H1 (cell line): ENCODE results near the gene CTSL. TPM values are rescaled to one million over a fixed set of nuclear protein-coding genes. Genes with fewer than 3 reads are reported as not detected.

Experiments used
- CTCF ChIA-PET: fragments of 300-600 bp; sonication (Branson Sonifier 250); formaldehyde crosslinking; loops from one replicate; lab custom pipeline; 2021; ENCODE audit not compliant: partially characterized antibody; lab: Charles Lee
- POLR2A ChIA-PET: fragments of 300-600 bp; sonication (Branson Sonifier 250); formaldehyde crosslinking; loops from one replicate; lab custom pipeline; 2021; ENCODE audit warnings: inconsistent platforms; ENCODE audit not compliant: partially characterized antibody; lab: Charles Lee
- DNase-seq, 2 experiments: peaks; one replicate each; pipeline versions ENCODE4 v3.0.0 to v3.0.0-alpha.2; 2010 to 2022; ENCODE audit warnings: low spot score in 2 of 2, low read depth in 1 of 2, mixed read lengths in 1 of 2
- FAIRE-seq: peaks from 2 replicates; lab custom pipeline; 2011; peaks lifted over from hg19 to GRCh38; lab: Jason Lieb, UNC
- H2AFZ ChIP-seq: 2 replicates; pipeline ENCODE4 v1.8.1; 2012; ENCODE audit warnings: low read length, inconsistent platforms
- H2AK5ac ChIP-seq: 2 replicates; pipeline ENCODE4 v1.6.1; 2013; ENCODE audit warnings: low read depth, low read length
- H2BK120ac ChIP-seq: replicated peaks from 2 replicates; pipeline ENCODE3; 2013; ENCODE audit warnings: low read depth, low read length, inconsistent platforms
- H2BK12ac ChIP-seq: 2 replicates; pipeline ENCODE4 v1.6.1; 2013; ENCODE audit warnings: low read depth, low read length
- H2BK15ac ChIP-seq: 2 replicates; pipeline ENCODE4 v1.6.1; 2013; ENCODE audit warnings: low read length
- H2BK20ac ChIP-seq: 2 replicates; pipeline ENCODE4 v1.6.1; 2013; ENCODE audit warnings: low read length
- H2BK5ac ChIP-seq: 2 replicates; pipeline ENCODE4 v1.6.1; 2013; ENCODE audit warnings: low read depth, low read length
- H3K14ac ChIP-seq: 2 replicates; pipeline ENCODE4 v1.6.1; 2013; ENCODE audit warnings: inconsistent platforms; ENCODE audit not compliant: insufficient read length
- H3K18ac ChIP-seq: 2 replicates; pipeline ENCODE4 v1.6.1; 2013; ENCODE audit warnings: low read length; ENCODE audit errors: extremely low read depth
- H3K23ac ChIP-seq: 2 replicates; pipeline ENCODE4 v1.6.1; 2013; ENCODE audit warnings: inconsistent platforms; ENCODE audit not compliant: insufficient read length
- H3K23me2 ChIP-seq: 2 replicates; pipeline ENCODE4 v1.6.1; 2013; ENCODE audit warnings: low read depth, low read length
- H3K27ac ChIP-seq: 2 replicates; pipeline ENCODE4 v1.6.1; 2011; ENCODE audit warnings: low read depth, low read length, inconsistent platforms
- H3K27me3 ChIP-seq, 4 experiments: replicated peaks in 1 of 4; 1 replicate in 1 of 4; 2 replicates in 3 of 4; pipeline versions ENCODE4 v1.6.1 to v1.8.1; 2011 to 2013; ENCODE audit warnings: low read length in 3 of 4, mild to moderate bottlenecking in 3 of 4, inconsistent platforms in 2 of 4, mixed read lengths in 2 of 4, moderate library complexity in 1 of 4; ENCODE audit not compliant: control insufficient read depth in 3 of 4, insufficient read depth in 3 of 4; ENCODE audit errors: extremely low read depth in 1 of 4
- H3K36me3 ChIP-seq, 4 experiments: 2 replicates each; pipeline versions ENCODE4 v1.6.1 to v1.8.1; 2011 to 2013; ENCODE audit warnings: mild to moderate bottlenecking in 4 of 4, low read length in 3 of 4, moderate library complexity in 2 of 4, control low read depth in 1 of 4, inconsistent platforms in 1 of 4; ENCODE audit not compliant: insufficient read depth in 4 of 4, control insufficient read depth in 2 of 4
- H3K4ac ChIP-seq: replicated peaks from 2 replicates; pipeline ENCODE3; 2013; ENCODE audit warnings: low read length, low read depth, mixed read lengths, inconsistent platforms; ENCODE audit not compliant: insufficient read length
- H3K4me1 ChIP-seq, 4 experiments: replicated peaks in 1 of 4; 1 replicate in 1 of 4; 2 replicates in 3 of 4; pipeline versions ENCODE4 v1.6.1 to v1.8.1; 2011 to 2013; ENCODE audit warnings: low read length in 3 of 4, inconsistent platforms in 2 of 4, mixed read lengths in 1 of 4; ENCODE audit not compliant: insufficient read depth in 4 of 4, control insufficient read depth in 3 of 4
- H3K4me2 ChIP-seq, 2 experiments: 2 replicates each; pipeline versions ENCODE4 v1.6.1 to v1.8.1; 2011 to 2013; ENCODE audit warnings: low read depth in 2 of 2, low read length in 2 of 2, control low read depth in 1 of 2, inconsistent platforms in 1 of 2, mild to moderate bottlenecking in 1 of 2; ENCODE audit not compliant: insufficient read depth in 1 of 2
- H3K4me3 ChIP-seq, 4 experiments: fragments of 200-600, 300-600 bp in 1 of 4; sonication (generic), shearing (Covaris generic), sonication (Bioruptor Twin) in 1 of 4; 2 replicates each; pipeline versions ENCODE4 v1.5.1 to v1.8.1; 2011 to 2016; ENCODE audit warnings: low read length in 4 of 4, low read depth in 3 of 4, control low read depth in 2 of 4, inconsistent platforms in 2 of 4, mild to moderate bottlenecking in 2 of 4, mixed read lengths in 1 of 4, moderate library complexity in 1 of 4; ENCODE audit not compliant: insufficient read depth in 2 of 4; ENCODE audit errors: extremely low read depth in 1 of 4
- H3K56ac ChIP-seq: replicated peaks from 2 replicates; pipeline ENCODE3; 2013; ENCODE audit warnings: low read depth, mild to moderate bottlenecking, mixed read lengths, low read length, inconsistent platforms; ENCODE audit not compliant: insufficient read length
- H3K79me1 ChIP-seq: 2 replicates; pipeline ENCODE4 v1.6.1; 2013; ENCODE audit warnings: low read depth, low read length, control low read depth
- H3K79me2 ChIP-seq, 2 experiments: 2 replicates each; pipeline versions ENCODE4 v1.6.1 to v1.8.1; 2012 to 2013; ENCODE audit warnings: low read length in 2 of 2, mild to moderate bottlenecking in 2 of 2, inconsistent platforms in 1 of 2; ENCODE audit not compliant: insufficient read depth in 2 of 2, control insufficient read depth in 1 of 2
- H3K9ac ChIP-seq, 4 experiments: replicated peaks in 1 of 4; 1 replicate in 1 of 4; 2 replicates in 3 of 4; pipeline versions ENCODE4 v1.6.1 to v1.8.1; 2011 to 2013; ENCODE audit warnings: low read depth in 3 of 4, low read length in 3 of 4, control low read depth in 2 of 4, mild to moderate bottlenecking in 2 of 4, moderate library complexity in 2 of 4, inconsistent platforms in 1 of 4; ENCODE audit errors: extremely low read depth in 1 of 4
- H3K9me3 ChIP-seq, 2 experiments: 2 replicates each; pipeline versions ENCODE4 v1.6.1 to v1.8.1; 2012 to 2013; ENCODE audit warnings: mild to moderate bottlenecking in 2 of 2, moderate library complexity in 2 of 2, control low read depth in 1 of 2, inconsistent platforms in 1 of 2, low read depth in 1 of 2, low read length in 1 of 2, mixed read lengths in 1 of 2; ENCODE audit not compliant: insufficient read depth in 2 of 2
- H4K20me1 ChIP-seq, 2 experiments: replicated peaks in 1 of 2; 2 replicates each; pipeline versions ENCODE3 to v1.8.1; 2011 to 2013; ENCODE audit warnings: inconsistent platforms in 2 of 2, low read length in 2 of 2, mild to moderate bottlenecking in 1 of 2; ENCODE audit not compliant: insufficient read depth in 2 of 2, control insufficient read depth in 1 of 2
- H4K5ac ChIP-seq: 2 replicates; pipeline ENCODE4 v1.6.1; 2013; ENCODE audit warnings: low read length, low read depth, mixed read lengths, inconsistent platforms; ENCODE audit not compliant: insufficient read length
- H4K8ac ChIP-seq: 2 replicates; pipeline ENCODE4 v1.8.0; 2013; ENCODE audit warnings: mild to moderate bottlenecking, moderate library complexity, low read length, inconsistent platforms; ENCODE audit not compliant: insufficient read depth; ENCODE audit errors: extremely low read depth
- H4K91ac ChIP-seq: replicated peaks from 2 replicates; pipeline ENCODE3; 2013; ENCODE audit warnings: low read length, mixed read lengths, inconsistent platforms; ENCODE audit not compliant: insufficient read length
- ASH2L ChIP-seq: fragments of 200-600, 300-600 bp; sonication (generic); IDR thresholded peaks from one replicate; pipeline ENCODE4 v1.7.1; 2017; ENCODE audit warnings: low read length
- RFX5 ChIP-seq: IDR thresholded peaks from 2 replicates; pipeline ENCODE4 v1.6.1; 2011; ENCODE audit warnings: low read depth, low read length, improper control_type of control experiment, borderline replicate concordance
- TCF12 ChIP-seq: IDR thresholded peaks from 2 replicates; pipeline ENCODE4 v1.6.1; 2011; ENCODE audit warnings: low read depth, mild to moderate bottlenecking, low read length
- WGBS, 2 experiments: shearing (Covaris generic) in 1 of 2; methylation state at CpG; one replicate each; pipeline versions ENCODE4 v1.1.6 to v1.1.7; 2013 to 2015; ENCODE audit warnings: low lambda C conversion rate in 2 of 2, mixed read lengths in 2 of 2, inconsistent platforms in 1 of 2, low coverage in 1 of 2, missing lambda C conversion rate in 1 of 2; ENCODE audit not compliant: insufficient replicate concordance in 2 of 2, insufficient coverage in 1 of 2, insufficient read length in 1 of 2; ENCODE audit errors: extremely low coverage in 1 of 2, missing lambda C conversion rate in 1 of 2; 5-methylcytosine and 5-hydroxymethylcytosine counted together
- polyA plus RNA-seq, 7 experiments: library from polyadenylated mRNA; depleted of rRNA in 3 of 7; stranded (reverse) in 5 of 7; unstranded in 2 of 7; fragments of >200 nt in 5 of 7; fragments of 200-250 nt in 2 of 7; gene quantifications; 1 replicate in 5 of 7; 2 replicates in 1 of 7; 4 replicates in 1 of 7; pipeline versions ENCODE4 v1.2.1 to v1.2.3, GENCODE V29; 2011 to 2013; ENCODE audit warnings: missing spikeins in 2 of 7, mixed read lengths in 2 of 7
- total RNA-seq: library from RNA; stranded (reverse); fragmentation: NEBNext Ultra II Directional; extraction: Animal tissue kit (Norgen Biotek cat#: 25700); gene quantifications from 2 replicates; pipeline ENCODE4 v1.2.1, GENCODE V29; 2021

Gene CTSL
- total and polyA plus RNA-seq, 2 of the 8 experiments (the other 6 are each of a cell fraction or from before 2014, with no cell fraction given), result 34.2 to 38.2 TPM

GRCh38 chr9:87718852-87719612 lies 6.9 kb upstream of the CTSL start:
- no peaks in the 10 kb centered on the region for H3K27me3 ChIP-seq
- no peak overlapping the region for H3K18ac ChIP-seq
- no peak overlapping the region for H3K14ac ChIP-seq
- H3K4me1 ChIP-seq, result no peaks in the 10 kb centered on the region
- H4K8ac ChIP-seq, result no peak overlapping the region
- H2BK20ac ChIP-seq, result no peak overlapping the region
- ChIA-PET POLR2A (no interaction called here), CTCF (interaction anchor here (2.5 kb wide), 1 partner anchor 94 kb away, joined by 12 read pairs; no protein-coding TSS in a partner anchor)
- H3K79me2 ChIP-seq, result no peaks in the 10 kb centered on the region
- no peaks in the 10 kb centered on the region; the same call in 1 of the 2 replicates for H3K79me1 ChIP-seq
- no peak overlapping the region for H2BK120ac ChIP-seq
- no peak overlapping the region for H4K5ac ChIP-seq
- no peak overlapping the region for H3K4me3 ChIP-seq
- H3K36me3 ChIP-seq, result no peaks in the 10 kb centered on the region
- H2BK15ac ChIP-seq, result no peak overlapping the region
- no peak overlapping the region for H3K23ac ChIP-seq
- no peak overlapping the region for H2BK5ac ChIP-seq
- H3K4me2 ChIP-seq, result no peak overlapping the region
- no peak overlapping the region for H3K4ac ChIP-seq
- DNase-seq (no peak), FAIRE-seq (peak; percentile 7)
- H4K20me1 ChIP-seq, result no peaks in the 10 kb centered on the region
- H3K27ac ChIP-seq, result no peak overlapping the region
- no peak overlapping the region for H2AK5ac ChIP-seq
- H3K9ac ChIP-seq, result no peak overlapping the region
- no peak overlapping the region for H3K56ac ChIP-seq
- no peak overlapping the region for H2BK12ac ChIP-seq
- H3K23me2 ChIP-seq, result no peaks in the 10 kb centered on the region
- whole genome bisulfite sequencing, 2 experiments, result 85% methylated on average over 6 of the region's 6 CpGs; no CpG with 5 or more reads in 1 of the 2 experiments
- no peak overlapping the region for H4K91ac ChIP-seq
- no peaks in the 10 kb centered on the region for H3K9me3 ChIP-seq
- no peak overlapping the region for H2AFZ ChIP-seq
- TF ChIP-seq TCF12 (no peak), RFX5 (no peak), ASH2L (no peak)
